Measurements from ENCODE around the gene OAT. TPM values are rescaled to one million over a fixed set of nuclear protein-coding genes. Genes with fewer than 3 reads are reported as not detected.

Gene OAT
- polyA plus RNA-seq, 2 of the 4 experiments (the other 2 are of a cell fraction) = 81.3 to 97.6 TPM

GRCh38 chr10:124350806-124351205 lies 67.9 kb downstream of the OAT start (continued):
- no peak for TF ChIP-seq NR3C1 (IDR thresholded peaks at IDR 0.05)
- no peak for TF ChIP-seq PHF8 (IDR thresholded peaks at IDR 0.05; ENCODE audit: borderline replicate concordance, low read depth)
- TF ChIP-seq REST (IDR thresholded peaks at IDR 0.05) = no peak

GRCh38 chr10:124349996-124350280 lies 68.8 kb downstream of the OAT start:
- H3K4me1 ChIP-seq = no peaks in the 10 kb centered on the region
- H3K4me3 ChIP-seq = no peak overlapping the region
- H3K9me3 ChIP-seq = no peaks in the 10 kb centered on the region
- no peak overlapping the region for H3K4me2 ChIP-seq
- TF ChIP-seq PHF8 (IDR thresholded peaks at IDR 0.05; ENCODE audit: borderline replicate concordance, low read depth) (no peak), KDM1A (IDR thresholded peaks at IDR 0.05; ENCODE audit: low read depth) (no peak), JUN (IDR thresholded peaks at IDR 0.05) (no peak), KDM5A (IDR thresholded peaks at IDR 0.05) (no peak), EP300 (IDR thresholded peaks at IDR 0.05) (no peak), HES2 (IDR thresholded peaks at IDR 0.05) (no peak), RFX5 (IDR thresholded peaks at IDR 0.05) (no peak), TFCP2L1 (CRISPR knock-in tag; IDR thresholded peaks at IDR 0.05) (no peak), SREBF2 (IDR thresholded peaks at IDR 0.05) (no peak), HOXB5 (CRISPR knock-in tag; IDR thresholded peaks at IDR 0.05) (no peak), NFE2L2 (conservative IDR thresholded peaks at IDR 0.05; ENCODE audit: low read length) (no peak), HEYL (CRISPR knock-in tag; IDR thresholded peaks at IDR 0.05) (no peak), CBX2 (IDR thresholded peaks at IDR 0.05; ENCODE audit: borderline replicate concordance, low read depth) (no peak), ZFP36 (IDR thresholded peaks at IDR 0.05; ENCODE audit: borderline replicate concordance, partially characterized antibody) (no peak), TP53 (CRISPR knock-in tag; IDR thresholded peaks at IDR 0.05) (no peak), GATA3 (IDR thresholded peaks at IDR 0.05; ENCODE audit: borderline replicate concordance) (no peak)
- DNase-seq (ENCODE audit: low read depth in 1 of 2, low spot score in 1 of 2) = no peak
- no peak for ATAC-seq
- H3K27ac ChIP-seq = no peak overlapping the region
- no peak for FAIRE-seq
- 50% methylated on average over 5 of the region's 5 CpGs for WGBS (ENCODE audit: missing lambda C conversion rate)
- ChIA-PET POLR2A (no interaction called here), CTCF (interaction anchor here (2.2 kb wide), 1 partner anchor 355 kb away, joined by 7 read pairs; no protein-coding TSS in a partner anchor)

- no peak overlapping the region for H3K27ac ChIP-seq
- no peak for DNase-seq (ENCODE audit: low read depth in 1 of 2, low spot score in 1 of 2)
- ChIA-PET POLR2A (no interaction called here), CTCF (interaction anchor here (0.8 to 2.2 kb wide), 2 partner anchors 40 to 355 kb away, joined by 3 to 7 read pairs; no protein-coding TSS in a partner anchor)
- H3K9me3 ChIP-seq = no peaks in the 10 kb centered on the region
- no peak; a peak in 1 of 6 replicates for ATAC-seq
- TF ChIP-seq SMC3 (IDR thresholded peaks at IDR 0.05) (no peak), USF2 (IDR thresholded peaks at IDR 0.05) (no peak), TP53 (CRISPR knock-in tag; IDR thresholded peaks at IDR 0.05) (no peak), JUN (IDR thresholded peaks at IDR 0.05) (no peak), FOXS1 (CRISPR knock-in tag; IDR thresholded peaks at IDR 0.05) (no peak), GATA3 (IDR thresholded peaks at IDR 0.05; ENCODE audit: borderline replicate concordance) (no peak), KDM1A (IDR thresholded peaks at IDR 0.05; ENCODE audit: low read depth) (no peak), CHD4 (IDR thresholded peaks at IDR 0.05; ENCODE audit: borderline replicate concordance) (no peak), REST (IDR thresholded peaks at IDR 0.05) (no peak), FOSL2 (IDR thresholded peaks at IDR 0.05) (no peak), FOSL2 (CRISPR knock-in tag; IDR thresholded peaks at IDR 0.05) (no peak), EHF (CRISPR knock-in tag; IDR thresholded peaks at IDR 0.05) (no peak)
- H3K4me1 ChIP-seq = no peaks in the 10 kb centered on the region
- no peak overlapping the region for H3K4me3 ChIP-seq
- no peak for FAIRE-seq
- no peak overlapping the region for H3K4me2 ChIP-seq
- WGBS (ENCODE audit: missing lambda C conversion rate) = 68% methylated on average over 13 of the region's 16 CpGs
Measured at GRCh38 chr10:124349231-124349995, 69.3 kb downstream of the OAT start.

All from A549 (cell line).